GM19468 (cell line): ENCODE measurements around the gene AMBRA1.

Experiments
- ATAC-seq: cut with Tn5 transposase; IDR thresholded peaks from one replicate; pipeline ENCODE4 v1.9.1; 2021; ENCODE audit warnings: mild to moderate bottlenecking, moderate library complexity, moderate number of reproducible peaks; ENCODE audit not compliant: unreplicated experiment; ENCODE audit errors: extremely low read depth

The AMBRA1 gene

GRCh38 chr11:46452918-46453517 lies 140.8 kb downstream of the AMBRA1 start:
- ATAC-seq, result no peak

- ATAC-seq, result no peak
Observed at GRCh38 chr11:46451759-46452158, 142.1 kb downstream of the AMBRA1 start.

GRCh38 chr11:46450846-46451477 lies 142.9 kb downstream of the AMBRA1 start:
- no peak for ATAC-seq

- no peak for ATAC-seq
Observed at GRCh38 chr11:46447544-46447943, 146.3 kb downstream of the AMBRA1 start.

GRCh38 chr11:46445920-46446771 lies 147.7 kb downstream of the AMBRA1 start:
- no peak for ATAC-seq

- no peak for ATAC-seq
Observed at GRCh38 chr11:46445192-46445919, 148.5 kb downstream of the AMBRA1 start.

- no peak for ATAC-seq
Observed at GRCh38 chr11:46444305-46444704, 149.5 kb downstream of the AMBRA1 start.

- ATAC-seq, result no peak
Observed at GRCh38 chr11:46438211-46438610, 155.6 kb downstream of the AMBRA1 start.

GRCh38 chr11:46437122-46437689 lies 156.6 kb downstream of the AMBRA1 start:
- no peak for ATAC-seq

- no peak for ATAC-seq
Observed at GRCh38 chr11:46436113-46436512, 157.7 kb downstream of the AMBRA1 start.

GRCh38 chr11:46435679-46436078 lies 158.1 kb downstream of the AMBRA1 start:
- no peak for ATAC-seq

GRCh38 chr11:46431211-46431610 lies 162.6 kb downstream of the AMBRA1 start:
- ATAC-seq, result no peak

- ATAC-seq, result no peak
Observed at GRCh38 chr11:46429717-46430116, 164.1 kb downstream of the AMBRA1 start.

- no peak for ATAC-seq
Observed at GRCh38 chr11:46427364-46427763, 166.5 kb downstream of the AMBRA1 start.

- no peak for ATAC-seq
Observed at GRCh38 chr11:46426233-46426991, 167.4 kb downstream of the AMBRA1 start.

GRCh38 chr11:46422588-46422987 lies 171.2 kb downstream of the AMBRA1 start:
- ATAC-seq, result no peak

GRCh38 chr11:46421257-46421880 lies 172.5 kb downstream of the AMBRA1 start:
- ATAC-seq, result no peak

- ATAC-seq, result no peak
Observed at GRCh38 chr11:46420513-46420912, 173.3 kb downstream of the AMBRA1 start.

GRCh38 chr11:46418751-46419150 lies 175.1 kb downstream of the AMBRA1 start:
- ATAC-seq, result no peak
